ENCODE data around the gene N4BP3. TPM values are rescaled to one million over a fixed set of nuclear protein-coding genes. Genes with fewer than 3 reads are reported as not detected.

The N4BP3 gene
- total RNA-seq, 6 donors from 2014 or later: 3.2 to 12.6 (median 5.8) TPM

DNA sequence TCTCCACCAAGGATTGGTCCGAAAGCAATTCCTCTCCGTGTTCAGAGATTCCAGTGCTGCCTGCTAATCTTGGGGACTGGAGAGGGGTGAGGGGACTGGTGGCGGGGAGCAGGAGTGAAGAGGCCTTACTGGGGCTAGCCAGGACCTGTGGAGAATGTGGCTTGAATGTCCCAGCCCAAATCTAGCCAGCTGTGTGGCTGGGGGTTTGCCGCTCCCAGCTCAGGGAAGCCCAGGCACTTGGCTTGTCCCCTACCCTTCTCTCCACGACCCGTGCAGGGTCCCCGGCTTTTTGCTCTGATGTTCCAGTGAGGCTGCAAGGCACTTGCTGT is 2.4 kb downstream of the N4BP3 start:
- Histone ChIP-seq H3K9me3 (no peaks in the 10 kb centered on the region), H3K4me1 (peaks cover 24 to 65% (median 40%) of the 10 kb centered on the region in 4 donors), H3K4me3 (peak overlapping the region in 3 of 4 donors; percentile 69 to 72 (median 69)), H3K36me3 (no peaks in the 10 kb centered on the region), H3K27me3 (peaks cover 0 to 30% (median 17%) of the 10 kb centered on the region in 4 donors), H3K27ac (peak overlapping the region; percentile 48 to 85 (median 68))
- TF ChIP-seq POLR2AphosphoS5 (IDR thresholded peaks at IDR 0.05) (no peak), EP300 (IDR thresholded peaks at IDR 0.05) (no peak)
- TF ChIP-seq, protein P1, sequence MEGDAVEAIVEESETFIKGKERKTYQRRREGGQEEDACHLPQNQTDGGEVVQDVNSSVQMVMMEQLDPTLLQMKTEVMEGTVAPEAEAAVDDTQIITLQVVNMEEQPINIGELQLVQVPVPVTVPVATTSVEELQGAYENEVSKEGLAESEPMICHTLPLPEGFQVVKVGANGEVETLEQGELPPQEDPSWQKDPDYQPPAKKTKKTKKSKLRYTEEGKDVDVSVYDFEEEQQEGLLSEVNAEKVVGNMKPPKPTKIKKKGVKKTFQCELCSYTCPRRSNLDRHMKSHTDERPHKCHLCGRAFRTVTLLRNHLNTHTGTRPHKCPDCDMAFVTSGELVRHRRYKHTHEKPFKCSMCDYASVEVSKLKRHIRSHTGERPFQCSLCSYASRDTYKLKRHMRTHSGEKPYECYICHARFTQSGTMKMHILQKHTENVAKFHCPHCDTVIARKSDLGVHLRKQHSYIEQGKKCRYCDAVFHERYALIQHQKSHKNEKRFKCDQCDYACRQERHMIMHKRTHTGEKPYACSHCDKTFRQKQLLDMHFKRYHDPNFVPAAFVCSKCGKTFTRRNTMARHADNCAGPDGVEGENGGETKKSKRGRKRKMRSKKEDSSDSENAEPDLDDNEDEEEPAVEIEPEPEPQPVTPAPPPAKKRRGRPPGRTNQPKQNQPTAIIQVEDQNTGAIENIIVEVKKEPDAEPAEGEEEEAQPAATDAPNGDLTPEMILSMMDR (IDR thresholded peaks at IDR 0.05): no peak
- ATAC-seq (ENCODE audit: low FRiP score in 2 of 2) (no peak), DNase-seq (no peak)
- WGBS, 2 donors: 29 to 38% methylated on average over 6 to 7 of the region's 7 CpGs

DNA sequence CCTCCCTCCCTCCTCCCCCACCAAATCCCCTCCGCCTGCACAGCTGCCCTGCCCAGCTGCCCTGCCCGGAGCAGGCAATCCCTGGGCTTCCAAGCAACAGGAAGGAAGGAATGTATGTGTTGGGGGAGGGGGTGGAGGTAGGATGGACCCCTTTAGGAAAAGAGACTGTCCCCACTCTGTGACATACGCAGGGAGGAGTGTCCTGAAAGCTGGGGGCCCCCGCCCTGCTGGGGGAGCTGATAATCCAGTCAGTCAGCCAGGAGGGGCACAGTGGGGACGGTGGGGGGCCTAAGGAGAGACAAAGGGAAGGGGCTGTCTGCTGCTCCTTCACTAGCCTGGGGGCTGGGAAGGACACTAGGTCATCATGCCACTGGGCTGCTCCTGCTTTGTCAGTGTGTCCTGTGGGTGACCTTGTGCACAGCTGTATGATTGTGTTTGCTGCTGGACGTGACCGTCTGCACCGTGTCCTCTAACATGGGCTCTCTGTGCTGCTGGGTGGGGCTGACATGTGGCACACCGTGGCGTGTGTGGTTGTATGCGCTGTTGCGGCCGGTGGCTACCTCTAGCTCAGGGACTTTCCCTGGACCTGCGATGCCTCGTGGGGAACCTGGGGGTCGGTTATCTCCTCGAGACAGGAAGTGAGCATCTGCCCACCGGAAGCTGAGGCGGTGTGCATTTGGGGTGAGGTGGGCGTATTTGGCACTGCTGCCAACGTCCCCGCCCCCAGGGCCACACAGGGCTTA is 3.0 kb downstream of the N4BP3 start:
- peak overlapping the region; percentile 48 to 85 (median 68) for H3K27ac ChIP-seq
- TF ChIP-seq EP300 (IDR thresholded peaks at IDR 0.05): no peak
- no peak for TF ChIP-seq POLR2A (IDR thresholded peaks at IDR 0.05)
- peak in 1 of 2 donors; percentile 23 for TF ChIP-seq POLR2AphosphoS5 (IDR thresholded peaks at IDR 0.05)
- TF ChIP-seq, protein P1 (IDR thresholded peaks at IDR 0.05): no peak
- H3K36me3 ChIP-seq: no peaks in the 10 kb centered on the region
- DNase-seq (peak in 1 of 2 donors; percentile 55), ATAC-seq (ENCODE audit: low FRiP score in 2 of 2) (no peak)
- WGBS, 2 donors: 15 to 27% methylated on average over 8 to 22 of the region's 22 CpGs
- H3K9me3 ChIP-seq: no peaks in the 10 kb centered on the region
- peak overlapping the region in 3 of 4 donors; percentile 69 to 72 (median 69) for H3K4me3 ChIP-seq
- H3K4me1 ChIP-seq: peaks cover 29 to 71% (median 44%) of the 10 kb centered on the region in 4 donors
- peaks cover 0 to 30% (median 17%) of the 10 kb centered on the region in 4 donors for H3K27me3 ChIP-seq

DNA sequence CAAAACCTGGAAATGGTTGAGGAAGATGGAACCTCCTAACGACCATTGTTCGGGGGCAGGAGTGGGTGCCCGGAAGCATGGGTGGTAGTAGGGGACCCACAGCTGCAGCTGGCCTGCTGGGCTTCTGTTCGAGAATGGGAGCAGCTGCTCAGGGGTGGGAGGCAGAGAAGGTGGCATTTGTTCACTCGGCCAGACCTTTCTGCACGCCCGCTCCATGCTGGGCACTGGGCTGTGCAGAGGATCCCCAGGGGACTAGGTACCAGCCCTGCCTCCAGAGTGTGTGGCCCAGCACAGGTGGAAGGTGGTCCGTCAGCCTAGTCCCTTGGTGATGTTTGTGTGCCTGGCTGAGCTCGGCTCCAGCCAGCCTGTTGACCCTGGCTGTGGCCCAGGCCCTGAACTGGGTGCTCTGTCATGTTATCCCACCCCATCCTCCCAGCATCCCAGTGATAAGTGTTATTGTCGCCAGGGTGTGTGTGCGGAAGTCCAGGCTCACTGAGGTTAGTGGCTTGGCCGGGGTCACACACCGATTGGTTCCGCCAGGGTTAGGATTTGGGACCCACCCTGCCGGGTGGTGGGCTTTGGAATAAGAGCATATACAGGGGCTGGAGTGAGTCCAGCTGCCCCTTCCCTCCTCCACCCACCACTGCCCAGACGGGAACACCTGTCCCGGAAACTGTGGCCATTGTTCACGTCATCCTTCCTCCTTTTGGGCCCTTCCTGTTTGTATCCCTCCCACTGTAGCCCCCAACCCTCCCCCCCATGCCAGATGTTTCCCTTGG is 4.8 kb downstream of the N4BP3 start:
- TF ChIP-seq POLR2A (IDR thresholded peaks at IDR 0.05) (no peak), EP300 (IDR thresholded peaks at IDR 0.05) (peak in 2 of 4 donors; percentile 20 to 38), POLR2AphosphoS5 (IDR thresholded peaks at IDR 0.05) (peak; percentile 49 to 58)
- WGBS, 2 donors: 53 to 59% methylated on average over 10 to 18 of the region's 18 CpGs
- DNase-seq (peak in 1 of 2 donors; percentile 45), ATAC-seq (ENCODE audit: low FRiP score in 2 of 2) (peak in 1 of 2 donors; percentile 4)
- Histone ChIP-seq H3K9me3 (no peaks in the 10 kb centered on the region), H3K27me3 (peaks cover 0 to 29% (median 17%) of the 10 kb centered on the region in 4 donors), H3K36me3 (peaks cover 0 to 4% (median 0%) of the 10 kb centered on the region in 4 donors), H3K4me1 (peaks cover 38 to 73% (median 44%) of the 10 kb centered on the region in 4 donors), H3K4me3 (peak overlapping the region in 1 of 4 donors; percentile 10), H3K27ac (peak overlapping the region; percentile 19 to 79 (median 58))

DNA sequence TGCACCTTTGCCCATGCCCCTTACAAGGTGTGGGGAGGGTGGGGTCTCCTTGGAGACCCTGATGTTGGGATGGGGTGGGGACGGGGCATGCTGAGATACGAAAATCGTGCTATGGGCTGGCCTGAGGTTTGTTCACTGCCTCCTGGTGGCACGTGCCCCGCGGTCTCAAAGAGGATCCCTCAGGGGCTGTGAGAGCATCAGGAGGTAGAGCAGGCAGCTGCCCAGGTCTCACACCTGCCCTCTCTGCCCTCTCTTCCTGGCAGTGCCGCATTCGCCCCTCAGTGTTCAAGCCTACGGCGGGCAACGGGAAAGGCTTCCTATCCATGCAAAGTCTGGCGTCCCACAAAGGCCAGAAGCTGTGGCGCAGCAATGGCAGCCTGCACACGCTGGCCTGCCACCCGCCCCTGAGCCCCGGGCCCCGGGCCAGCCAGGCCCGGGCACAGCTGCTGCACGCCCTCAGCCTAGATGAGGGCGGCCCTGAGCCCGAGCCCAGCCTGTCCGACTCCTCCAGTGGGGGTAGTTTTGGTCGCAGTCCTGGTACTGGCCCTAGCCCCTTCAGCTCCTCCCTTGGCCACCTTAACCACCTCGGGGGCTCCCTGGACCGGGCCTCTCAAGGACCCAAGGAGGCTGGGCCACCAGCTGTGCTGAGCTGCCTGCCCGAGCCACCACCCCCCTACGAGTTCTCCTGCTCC is 6.7 kb downstream of the N4BP3 start:
- Histone ChIP-seq H3K27me3 (peaks cover 0 to 10% (median 3%) of the 10 kb centered on the region in 4 donors), H3K36me3 (peaks cover 0 to 4% (median 0%) of the 10 kb centered on the region in 4 donors), H3K27ac (peak overlapping the region in 2 of 4 donors; percentile 13 to 79), H3K4me3 (no peak overlapping the region), H3K4me1 (peaks cover 24 to 71% (median 35%) of the 10 kb centered on the region in 4 donors), H3K9me3 (no peaks in the 10 kb centered on the region)
- TF ChIP-seq, protein P1 (IDR thresholded peaks at IDR 0.05): no peak
- TF ChIP-seq POLR2AphosphoS5 (IDR thresholded peaks at IDR 0.05) (no peak), EP300 (IDR thresholded peaks at IDR 0.05) (no peak), POLR2A (IDR thresholded peaks at IDR 0.05) (no peak)
- peak in 1 of 2 donors; percentile 62 for DNase-seq
- WGBS, 2 donors: 90 to 97% methylated on average over 12 to 27 of the region's 27 CpGs
- ATAC-seq (ENCODE audit: low FRiP score in 2 of 2): no peak

Data from upper lobe of left lung (tissue), 6 donors.